A549 (cell line): ENCODE measurements around the gene RAPGEF4.

Experiments
- POLR2A ChIP-seq: IDR thresholded peaks from 2 replicates; pipeline ENCODE4 v1.6.1; 2012; ENCODE audit warnings: mild to moderate bottlenecking, low read length
- TF ChIP-seq, protein P1 (sequence below): fragments of >200 bp; sonication (Bioruptor Twin); formaldehyde crosslinking; IDR thresholded peaks from 3 replicates; pipeline ENCODE4 v1.5.1; 2016

- TF ChIP-seq, protein P1, sequence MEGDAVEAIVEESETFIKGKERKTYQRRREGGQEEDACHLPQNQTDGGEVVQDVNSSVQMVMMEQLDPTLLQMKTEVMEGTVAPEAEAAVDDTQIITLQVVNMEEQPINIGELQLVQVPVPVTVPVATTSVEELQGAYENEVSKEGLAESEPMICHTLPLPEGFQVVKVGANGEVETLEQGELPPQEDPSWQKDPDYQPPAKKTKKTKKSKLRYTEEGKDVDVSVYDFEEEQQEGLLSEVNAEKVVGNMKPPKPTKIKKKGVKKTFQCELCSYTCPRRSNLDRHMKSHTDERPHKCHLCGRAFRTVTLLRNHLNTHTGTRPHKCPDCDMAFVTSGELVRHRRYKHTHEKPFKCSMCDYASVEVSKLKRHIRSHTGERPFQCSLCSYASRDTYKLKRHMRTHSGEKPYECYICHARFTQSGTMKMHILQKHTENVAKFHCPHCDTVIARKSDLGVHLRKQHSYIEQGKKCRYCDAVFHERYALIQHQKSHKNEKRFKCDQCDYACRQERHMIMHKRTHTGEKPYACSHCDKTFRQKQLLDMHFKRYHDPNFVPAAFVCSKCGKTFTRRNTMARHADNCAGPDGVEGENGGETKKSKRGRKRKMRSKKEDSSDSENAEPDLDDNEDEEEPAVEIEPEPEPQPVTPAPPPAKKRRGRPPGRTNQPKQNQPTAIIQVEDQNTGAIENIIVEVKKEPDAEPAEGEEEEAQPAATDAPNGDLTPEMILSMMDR, result no peak
- no peak for TF ChIP-seq POLR2A
Measured at GRCh38 chr2:173017646-173018420, 282.2 kb downstream of the RAPGEF4 start.
